ENCODE measurements around the gene PCDH9.
"Not testable (repeated sequence)": the region's sequence is repeated elsewhere in the genome, so short reads cannot be mapped to it uniquely, and the experiment has no call there.

Gene PCDH9

GRCh38 chr13:66811455-66811854 lies 418.7 kb downstream of the PCDH9 start:
- no peak for DNase-seq

DNA sequence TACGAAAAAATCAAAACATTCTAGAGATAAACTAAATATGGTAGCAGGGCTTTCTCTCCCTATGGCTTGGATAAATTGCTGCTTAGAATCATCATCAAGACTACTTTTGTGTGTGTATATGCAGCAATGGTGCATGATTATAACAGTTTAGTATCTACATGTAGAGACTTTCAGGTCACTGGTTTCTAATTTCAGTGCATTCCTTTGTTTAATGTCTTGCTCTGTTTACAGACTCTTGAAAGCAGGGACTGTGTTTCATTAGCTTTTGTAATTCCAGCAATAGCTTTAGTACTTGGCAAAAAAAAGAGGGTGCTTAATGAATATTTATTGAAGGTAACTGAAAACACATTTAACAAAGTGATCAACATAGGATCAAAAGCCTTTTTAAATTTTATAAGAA lies 420.7 kb downstream of the PCDH9 start:
- no peak for DNase-seq

GRCh38 chr13:66807251-66807650 lies 422.9 kb downstream of the PCDH9 start:
- DNase-seq, result no peak

DNA sequence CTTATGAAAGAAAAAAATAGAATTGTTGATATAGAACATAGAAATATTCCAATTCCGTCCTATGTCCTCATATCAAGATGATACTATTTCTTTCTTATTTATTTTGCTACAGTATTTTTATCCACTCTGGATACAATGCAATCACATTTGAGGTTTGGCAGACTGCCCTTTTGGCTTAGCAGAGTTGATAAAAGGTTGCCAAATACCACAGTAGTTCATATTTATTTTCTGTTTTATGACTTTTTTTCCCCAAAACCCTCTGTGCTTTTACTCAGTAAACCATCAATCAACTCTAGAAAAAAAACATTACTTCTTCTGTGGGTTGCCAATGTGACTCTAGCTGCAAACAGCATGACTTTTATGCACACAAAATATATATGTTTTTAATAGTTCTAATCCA lies 424.5 kb downstream of the PCDH9 start:
- DNase-seq, result no peak

GRCh38 chr13:66803808-66804456 lies 426.2 kb downstream of the PCDH9 start:
- DNase-seq, result no peak

GRCh38 chr13:66803013-66803807 lies 426.9 kb downstream of the PCDH9 start:
- no peak for DNase-seq

GRCh38 chr13:66795636-66796035 lies 434.5 kb downstream of the PCDH9 start:
- no peak for DNase-seq

GRCh38 chr13:66794340-66795031 lies 435.6 kb downstream of the PCDH9 start:
- DNase-seq, result no peak

DNA sequence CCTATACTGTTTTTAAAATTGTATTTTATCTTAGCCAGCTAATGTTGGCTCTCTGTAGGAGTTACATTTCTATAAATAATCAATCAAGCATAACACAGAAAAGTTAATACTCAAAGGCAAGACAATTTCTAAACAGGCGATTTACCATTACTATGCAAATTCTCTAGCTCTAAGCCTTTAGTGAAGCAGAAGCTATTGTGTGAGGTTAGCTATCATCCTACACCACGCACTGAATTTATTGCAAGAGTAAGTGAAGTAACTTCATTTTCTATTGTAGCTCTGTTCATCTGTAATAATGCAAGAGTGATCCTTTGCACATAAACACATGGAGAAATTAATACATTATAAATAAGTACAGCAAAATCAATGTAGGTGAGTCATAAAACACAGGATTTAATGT lies 439.3 kb downstream of the PCDH9 start:
- DNase-seq, result no peak

GRCh38 chr13:66781241-66781640 lies 448.9 kb downstream of the PCDH9 start:
- DNase-seq, result no peak

- no peak for DNase-seq
These were observed 449.3 kb downstream of the PCDH9 start for GRCh38 chr13:66780814-66781213.

DNA sequence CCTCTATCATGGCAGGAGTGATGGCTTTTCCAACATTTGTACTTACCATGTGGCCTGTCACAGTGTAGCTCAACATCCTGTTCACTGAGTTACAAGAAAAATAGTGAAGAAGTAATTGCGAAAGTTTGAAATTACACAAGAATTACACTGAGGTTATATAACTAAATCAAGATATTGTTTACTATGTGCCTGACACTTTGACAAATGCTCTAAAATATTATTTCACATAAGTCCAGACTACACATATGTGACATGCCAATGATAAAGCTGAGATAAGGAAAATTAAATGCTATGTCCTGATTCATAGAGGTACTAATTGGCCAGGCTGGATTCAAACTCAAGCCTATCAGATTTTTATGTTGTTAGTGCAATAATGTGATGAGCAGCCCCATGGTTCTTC lies 451.7 kb downstream of the PCDH9 start:
- no peak for DNase-seq

DNA sequence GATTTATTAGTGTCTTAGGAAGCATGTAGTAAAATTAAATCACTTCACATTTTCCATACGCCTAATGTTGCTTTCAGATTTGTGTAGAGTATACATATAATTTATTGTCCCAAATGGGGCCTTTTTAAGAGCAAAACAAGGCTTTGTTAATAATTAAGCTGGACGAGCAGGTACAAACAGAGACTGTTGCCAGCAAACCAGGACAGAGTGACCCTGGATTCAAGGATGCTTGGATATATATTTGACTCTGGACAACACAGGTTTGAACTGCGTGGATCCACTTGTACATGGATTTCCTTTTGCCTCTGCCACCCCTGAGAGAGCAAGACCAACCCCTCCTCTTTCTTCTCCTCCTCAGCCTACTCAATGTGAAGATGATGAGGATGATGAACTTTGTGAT lies 454.9 kb downstream of the PCDH9 start:
- no peak for DNase-seq

- no peak for DNase-seq
These were observed 456.1 kb downstream of the PCDH9 start for GRCh38 chr13:66774046-66774445.

GRCh38 chr13:66765559-66765958 lies 464.6 kb downstream of the PCDH9 start:
- no peak for DNase-seq

GRCh38 chr13:66760678-66761077 lies 469.5 kb downstream of the PCDH9 start:
- not testable (repeated sequence) for DNase-seq

DNA sequence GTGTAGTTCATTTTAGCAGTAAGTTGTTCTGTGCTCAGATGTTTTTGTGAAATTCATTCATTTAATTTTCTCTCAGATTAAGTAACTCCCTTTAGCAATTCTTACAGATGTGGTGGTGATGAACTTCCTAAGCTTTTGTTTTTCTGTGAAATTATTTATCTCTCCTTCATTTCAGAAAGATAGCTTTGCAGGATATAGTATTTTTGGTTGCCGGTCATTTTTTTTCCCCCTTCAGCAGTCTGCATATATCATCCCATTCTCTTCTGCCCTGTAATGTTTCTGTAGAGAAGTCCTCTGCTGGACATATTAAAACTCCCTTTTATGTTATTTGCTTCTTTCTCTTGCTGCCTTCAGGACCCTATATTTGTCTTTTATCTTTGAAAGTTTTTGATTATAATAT lies 470.2 kb downstream of the PCDH9 start:
- DNase-seq, result no peak

- no peak for DNase-seq
These were observed 478.4 kb downstream of the PCDH9 start for GRCh38 chr13:66751691-66752090.

DNA sequence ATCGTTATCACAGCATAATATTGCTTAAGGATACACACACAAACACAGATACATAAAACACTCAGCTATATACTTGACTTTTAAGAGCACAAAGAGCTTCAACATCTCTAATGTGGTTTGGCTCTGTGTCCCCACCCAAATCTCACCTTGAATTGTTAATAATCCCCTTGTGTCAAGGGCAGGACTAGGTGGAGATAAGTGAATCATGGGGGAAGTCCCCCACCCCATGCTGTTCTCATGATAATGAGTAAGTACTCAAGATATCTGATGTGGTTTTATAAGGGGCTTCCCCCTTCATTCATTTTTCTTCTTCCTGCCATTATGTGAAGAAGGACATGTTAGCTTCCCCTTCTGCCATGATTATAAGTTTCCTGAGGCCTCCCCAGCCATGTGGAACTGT lies 481.4 kb downstream of the PCDH9 start:
- DNase-seq, result no peak

GRCh38 chr13:66745307-66745706 lies 484.8 kb downstream of the PCDH9 start:
- DNase-seq, result no peak

- DNase-seq, result no peak
These were observed 506.6 kb downstream of the PCDH9 start for GRCh38 chr13:66723576-66723975.

- DNase-seq, result no peak
These were observed 513.6 kb downstream of the PCDH9 start for GRCh38 chr13:66716538-66716937.

DNA sequence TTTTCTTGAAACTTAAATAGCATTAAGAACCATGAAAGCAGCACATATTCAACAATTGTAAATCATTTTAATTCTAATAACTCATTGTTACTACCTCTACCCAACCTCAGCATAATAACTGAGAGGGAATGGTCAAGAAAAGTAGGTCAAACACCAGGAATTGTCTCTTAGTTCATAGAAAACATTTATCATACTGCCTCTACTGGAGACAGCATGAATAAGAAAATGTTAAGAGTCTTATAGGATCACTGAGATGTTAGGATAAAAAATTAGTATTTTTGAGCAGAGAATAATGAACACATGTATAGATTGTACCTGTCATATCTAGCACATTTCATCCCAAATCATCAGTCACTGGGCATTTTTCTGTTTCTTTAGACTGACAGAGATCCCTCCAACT lies 515.3 kb downstream of the PCDH9 start:
- no peak for DNase-seq

DNA sequence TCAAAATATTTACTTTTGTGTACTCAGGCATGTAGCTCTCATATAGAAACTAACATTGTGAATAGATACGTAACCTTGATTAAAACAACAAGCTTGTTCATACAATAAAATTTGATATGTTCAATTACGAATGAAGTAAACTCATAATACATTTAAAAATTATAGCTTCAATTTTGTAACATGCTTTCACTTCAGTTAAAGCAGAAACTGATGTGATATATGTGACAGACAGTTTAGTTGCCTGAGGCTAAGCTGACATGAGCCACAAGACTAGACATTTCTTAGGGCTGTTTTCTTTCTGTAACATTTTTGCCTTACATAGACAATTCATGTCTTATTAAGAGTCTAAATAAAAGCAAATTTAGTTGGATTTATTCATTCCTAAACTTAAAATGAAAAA lies 526.0 kb downstream of the PCDH9 start:
- DNase-seq, result no peak
